Measurements from ENCODE around the gene PRUNE2.

PRUNE2 gene

DNA sequence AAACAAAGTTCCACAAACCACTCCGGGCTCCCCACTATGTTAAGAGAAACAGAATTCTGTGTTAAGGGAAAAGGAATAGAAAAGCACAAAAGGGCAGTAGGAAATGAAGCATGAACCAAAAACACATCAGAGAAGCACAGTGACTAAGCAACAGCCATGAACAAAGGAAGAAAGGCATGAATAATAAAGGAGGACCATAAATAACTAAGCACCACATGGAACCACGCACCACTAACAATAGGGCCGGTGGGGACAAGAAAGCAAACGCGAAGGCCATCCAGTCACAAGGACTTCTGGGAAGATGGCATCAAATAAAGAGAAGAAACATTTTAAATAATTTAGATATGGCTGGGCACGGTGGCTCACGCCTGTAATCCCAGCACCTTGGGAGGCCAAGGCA lies 18.0 kb downstream of the PRUNE2 start:
- Histone ChIP-seq H3K4me2 (ENCODE audit: low read depth, low read length, poor library complexity, severe bottlenecking) (no peak overlapping the region), H3K9me3 (ENCODE audit: insufficient read depth, low read length) (no peaks in the 10 kb centered on the region), H3K36me3 (ENCODE audit: low read length) (no peaks in the 10 kb centered on the region), H3K9me2 (replicated peaks; ENCODE audit: insufficient read depth, low read length) (no peaks in the 10 kb centered on the region), H3F3A (ENCODE audit: insufficient read depth) (no peaks in the 10 kb centered on the region), H3K27me3 (ENCODE audit: low read length) (no peaks in the 10 kb centered on the region), H3K4me3 (ENCODE audit: insufficient read depth, low read length, poor library complexity, severe bottlenecking) (no peak overlapping the region), H2AFZ (ENCODE audit: low read depth, low read length, severe bottlenecking) (no peak overlapping the region), H3K27ac (ENCODE audit: low read depth, low read length) (no peak overlapping the region), H4K20me1 (ENCODE audit: low read depth, low read length) (no peaks in the 10 kb centered on the region), H3K9ac (ENCODE audit: low read length) (no peak overlapping the region), H3K79me2 (ENCODE audit: insufficient read depth, low read length) (no peaks in the 10 kb centered on the region)
- TF ChIP-seq CTCF (IDR thresholded peaks at IDR 0.05; ENCODE audit: insufficient read depth, low read length, poor library complexity, severe bottlenecking) (no peak), EZH2phosphoT487 (conservative IDR thresholded peaks at IDR 0.05; ENCODE audit: low read length) (no peak)

- no peaks in the 10 kb centered on the region for H3K79me2 ChIP-seq (ENCODE audit: insufficient read depth, low read length)
- H3K9ac ChIP-seq (ENCODE audit: low read length), result no peak overlapping the region
- no peak overlapping the region for H2AFZ ChIP-seq (ENCODE audit: low read depth, low read length, severe bottlenecking)
- no peaks in the 10 kb centered on the region for H3K9me3 ChIP-seq (ENCODE audit: insufficient read depth, low read length)
- H3K9me2 ChIP-seq (replicated peaks; ENCODE audit: insufficient read depth, low read length), result no peaks in the 10 kb centered on the region
- H3K4me3 ChIP-seq (ENCODE audit: insufficient read depth, low read length, poor library complexity, severe bottlenecking), result no peak overlapping the region
- no peak overlapping the region for H3K27ac ChIP-seq (ENCODE audit: low read depth, low read length)
- no peaks in the 10 kb centered on the region for H3K27me3 ChIP-seq (ENCODE audit: low read length)
- H3F3A ChIP-seq (ENCODE audit: insufficient read depth), result no peaks in the 10 kb centered on the region
- no peaks in the 10 kb centered on the region for H3K36me3 ChIP-seq (ENCODE audit: low read length)
- no peaks in the 10 kb centered on the region for H4K20me1 ChIP-seq (ENCODE audit: low read depth, low read length)
- H3K4me2 ChIP-seq (ENCODE audit: low read depth, low read length, poor library complexity, severe bottlenecking), result no peak overlapping the region
- TF ChIP-seq CTCF (IDR thresholded peaks at IDR 0.05; ENCODE audit: insufficient read depth, low read length, poor library complexity, severe bottlenecking), result no peak
- no peak for TF ChIP-seq EZH2phosphoT487 (conservative IDR thresholded peaks at IDR 0.05; ENCODE audit: low read length)
Measured at GRCh38 chr9:76887003-76887821, 18.7 kb downstream of the PRUNE2 start.

GRCh38 chr9:76886318-76886717 lies 19.6 kb downstream of the PRUNE2 start:
- no peaks in the 10 kb centered on the region for H3K27me3 ChIP-seq (ENCODE audit: low read length)
- no peak overlapping the region for H3K4me2 ChIP-seq (ENCODE audit: low read depth, low read length, poor library complexity, severe bottlenecking)
- H3F3A ChIP-seq (ENCODE audit: insufficient read depth), result no peaks in the 10 kb centered on the region
- H3K27ac ChIP-seq (ENCODE audit: low read depth, low read length), result no peak overlapping the region
- H2AFZ ChIP-seq (ENCODE audit: low read depth, low read length, severe bottlenecking), result no peak overlapping the region
- H3K9me2 ChIP-seq (replicated peaks; ENCODE audit: insufficient read depth, low read length), result no peaks in the 10 kb centered on the region
- H3K9ac ChIP-seq (ENCODE audit: low read length), result no peak overlapping the region
- no peaks in the 10 kb centered on the region for H3K9me3 ChIP-seq (ENCODE audit: insufficient read depth, low read length)
- H3K36me3 ChIP-seq (ENCODE audit: low read length), result no peaks in the 10 kb centered on the region
- no peaks in the 10 kb centered on the region for H4K20me1 ChIP-seq (ENCODE audit: low read depth, low read length)
- no peak overlapping the region for H3K4me3 ChIP-seq (ENCODE audit: insufficient read depth, low read length, poor library complexity, severe bottlenecking)
- no peaks in the 10 kb centered on the region for H3K79me2 ChIP-seq (ENCODE audit: insufficient read depth, low read length)
- TF ChIP-seq EZH2phosphoT487 (conservative IDR thresholded peaks at IDR 0.05; ENCODE audit: low read length), result no peak
- no peak for TF ChIP-seq CTCF (IDR thresholded peaks at IDR 0.05; ENCODE audit: insufficient read depth, low read length, poor library complexity, severe bottlenecking)
